ENCODE measurements around the gene GRK5.
"Not testable (repeated sequence)": the region's sequence is repeated elsewhere in the genome, so short reads cannot be mapped to it uniquely, and the experiment has no call there.

GRK5 gene

DNA sequence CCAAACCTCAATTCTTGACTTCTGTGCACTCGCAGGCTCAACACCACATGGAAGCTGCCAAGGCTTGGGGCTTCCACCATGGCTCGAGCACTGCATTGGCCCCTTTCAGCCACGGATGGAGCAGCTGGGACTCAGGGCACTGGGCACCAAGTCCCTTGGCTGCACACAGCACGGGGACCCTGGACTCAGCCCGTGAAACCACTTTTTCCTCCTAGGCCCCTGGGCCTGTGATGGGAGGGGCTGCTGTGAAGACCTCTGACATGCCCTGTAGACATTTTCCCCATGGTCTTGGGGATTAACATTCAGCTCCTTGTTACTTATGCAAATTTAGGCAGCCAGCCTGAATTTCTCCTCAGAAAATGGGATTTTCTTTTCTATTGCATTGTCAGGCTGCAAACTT, 227.6 kb downstream of the GRK5 start:
- not testable (repeated sequence) for H3K9ac ChIP-seq (ENCODE audit: low read length in 2 of 2); H3K9me3 ChIP-seq (ENCODE audit: control insufficient read depth in 2 of 2, low read length in 2 of 2); H3K27me3 ChIP-seq (ENCODE audit: control insufficient read depth in 1 of 2, insufficient read depth in 2 of 2, low read length in 2 of 2); H3K4me1 ChIP-seq (ENCODE audit: control insufficient read depth, insufficient read depth, low read length); H3K4me3 ChIP-seq (ENCODE audit: low read length in 2 of 2); H3K27ac ChIP-seq (ENCODE audit: low read length)
- peaks cover 21 to 38% of the 10 kb centered on the region in 2 donors for H3K36me3 ChIP-seq (ENCODE audit: control insufficient read depth in 2 of 2, insufficient read depth in 2 of 2, low read length in 2 of 2)

DNA sequence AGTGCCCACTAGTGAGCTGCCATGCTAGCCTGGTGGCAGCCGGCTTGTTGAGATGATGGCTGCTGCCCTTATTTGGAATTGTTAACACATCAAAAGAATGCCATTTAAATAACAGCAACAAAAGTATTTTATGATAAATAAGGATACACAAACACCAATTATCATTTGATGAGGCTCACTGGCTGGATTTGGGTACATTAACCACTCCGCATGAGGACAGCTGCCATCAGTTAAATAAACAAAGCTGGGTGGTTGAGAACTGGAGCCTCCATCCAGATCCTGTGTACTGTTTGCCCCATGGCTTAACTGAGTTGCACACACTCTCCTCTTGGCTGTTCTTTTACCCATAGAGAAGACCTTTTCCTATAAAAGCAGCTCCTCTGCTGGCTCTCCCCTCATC, 231.3 kb downstream of the GRK5 start:
- no peaks in the 10 kb centered on the region for H3K27me3 ChIP-seq (ENCODE audit: control insufficient read depth in 1 of 2, insufficient read depth in 2 of 2, low read length in 2 of 2)
- no peak overlapping the region for H3K27ac ChIP-seq (ENCODE audit: low read length)
- no peak overlapping the region for H3K9ac ChIP-seq (ENCODE audit: low read length in 2 of 2)
- H3K36me3 ChIP-seq (ENCODE audit: control insufficient read depth in 2 of 2, insufficient read depth in 2 of 2, low read length in 2 of 2): peaks cover 10 to 30% of the 10 kb centered on the region in 2 donors
- no peaks in the 10 kb centered on the region for H3K9me3 ChIP-seq (ENCODE audit: control insufficient read depth in 2 of 2, low read length in 2 of 2)
- H3K4me1 ChIP-seq (ENCODE audit: control insufficient read depth, insufficient read depth, low read length): peaks cover 18% of the 10 kb centered on the region
- H3K4me3 ChIP-seq (ENCODE audit: low read length in 2 of 2): no peak overlapping the region

DNA sequence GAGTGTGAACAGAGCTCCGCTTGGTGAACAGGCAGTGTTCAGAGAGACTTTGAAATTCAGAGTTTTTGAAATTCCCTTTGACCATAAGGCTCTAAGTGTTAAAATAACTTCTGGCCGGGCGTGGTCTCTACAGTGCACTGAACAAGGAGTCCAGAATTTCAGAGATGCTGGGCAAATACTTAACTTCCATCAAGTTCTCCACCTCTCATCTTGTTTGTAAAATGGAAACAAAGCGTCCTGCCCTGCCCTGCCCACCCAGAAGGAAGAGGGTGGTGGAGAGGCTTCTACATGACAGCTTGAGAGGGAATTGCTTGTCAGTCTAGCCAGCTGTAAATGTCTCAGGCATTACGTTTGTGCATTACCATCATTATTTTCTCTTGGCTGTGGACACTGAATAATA, 232.6 kb downstream of the GRK5 start:
- H3K36me3 ChIP-seq (ENCODE audit: control insufficient read depth in 2 of 2, insufficient read depth in 2 of 2, low read length in 2 of 2): peaks cover 10 to 27% of the 10 kb centered on the region in 2 donors
- H3K4me3 ChIP-seq (ENCODE audit: low read length in 2 of 2): no peak overlapping the region
- no peaks in the 10 kb centered on the region for H3K27me3 ChIP-seq (ENCODE audit: control insufficient read depth in 1 of 2, insufficient read depth in 2 of 2, low read length in 2 of 2)
- no peak overlapping the region for H3K9ac ChIP-seq (ENCODE audit: low read length in 2 of 2)
- no peak overlapping the region for H3K27ac ChIP-seq (ENCODE audit: low read length)
- H3K4me1 ChIP-seq (ENCODE audit: control insufficient read depth, insufficient read depth, low read length): peaks cover 18% of the 10 kb centered on the region
- H3K9me3 ChIP-seq (ENCODE audit: control insufficient read depth in 2 of 2, low read length in 2 of 2): no peaks in the 10 kb centered on the region

DNA sequence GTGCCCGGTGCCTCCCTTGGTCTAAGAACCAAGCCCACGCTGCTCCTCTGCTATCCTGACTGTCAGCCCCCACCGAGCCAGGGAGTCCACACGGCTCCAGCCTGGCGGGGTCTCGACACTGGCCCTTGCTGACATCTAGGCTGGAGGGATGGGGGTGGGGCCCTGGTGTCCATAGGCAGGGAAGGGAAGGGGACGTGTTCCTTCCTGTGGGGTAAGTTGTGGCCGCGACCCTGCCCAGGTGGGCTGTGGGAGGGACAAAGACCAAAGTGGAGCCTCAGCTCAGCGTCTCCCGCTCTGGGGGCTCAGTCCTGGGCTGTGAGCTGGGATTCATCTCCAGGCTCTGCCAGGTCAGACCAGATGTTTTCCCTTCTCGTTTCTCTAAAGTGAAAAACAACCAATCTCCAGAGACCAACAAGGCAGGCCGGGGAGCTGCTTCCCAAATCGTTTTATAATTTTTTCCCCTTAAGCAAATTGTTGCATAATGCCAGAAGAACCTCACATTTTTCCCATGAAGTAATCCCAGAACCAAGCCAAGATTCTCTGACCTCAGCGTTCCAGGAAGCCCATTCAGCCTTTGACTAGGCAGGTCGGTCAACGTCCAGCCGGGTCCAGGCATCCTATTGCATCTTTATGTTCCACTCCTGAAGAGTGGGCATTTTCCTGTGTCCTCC, 233.9 kb downstream of the GRK5 start:
- peaks cover 9 to 27% of the 10 kb centered on the region in 2 donors for H3K36me3 ChIP-seq (ENCODE audit: control insufficient read depth in 2 of 2, insufficient read depth in 2 of 2, low read length in 2 of 2)
- H3K9me3 ChIP-seq (ENCODE audit: control insufficient read depth in 2 of 2, low read length in 2 of 2): no peaks in the 10 kb centered on the region
- no peaks in the 10 kb centered on the region for H3K27me3 ChIP-seq (ENCODE audit: control insufficient read depth in 1 of 2, insufficient read depth in 2 of 2, low read length in 2 of 2)
- peak overlapping the region in 1 of 2 donors; percentile 13 for H3K9ac ChIP-seq (ENCODE audit: low read length in 2 of 2)
- H3K4me3 ChIP-seq (ENCODE audit: low read length in 2 of 2): no peak overlapping the region
- H3K4me1 ChIP-seq (ENCODE audit: control insufficient read depth, insufficient read depth, low read length): peaks cover 26% of the 10 kb centered on the region
- H3K27ac ChIP-seq (ENCODE audit: low read length): peak overlapping the region; percentile 31

DNA sequence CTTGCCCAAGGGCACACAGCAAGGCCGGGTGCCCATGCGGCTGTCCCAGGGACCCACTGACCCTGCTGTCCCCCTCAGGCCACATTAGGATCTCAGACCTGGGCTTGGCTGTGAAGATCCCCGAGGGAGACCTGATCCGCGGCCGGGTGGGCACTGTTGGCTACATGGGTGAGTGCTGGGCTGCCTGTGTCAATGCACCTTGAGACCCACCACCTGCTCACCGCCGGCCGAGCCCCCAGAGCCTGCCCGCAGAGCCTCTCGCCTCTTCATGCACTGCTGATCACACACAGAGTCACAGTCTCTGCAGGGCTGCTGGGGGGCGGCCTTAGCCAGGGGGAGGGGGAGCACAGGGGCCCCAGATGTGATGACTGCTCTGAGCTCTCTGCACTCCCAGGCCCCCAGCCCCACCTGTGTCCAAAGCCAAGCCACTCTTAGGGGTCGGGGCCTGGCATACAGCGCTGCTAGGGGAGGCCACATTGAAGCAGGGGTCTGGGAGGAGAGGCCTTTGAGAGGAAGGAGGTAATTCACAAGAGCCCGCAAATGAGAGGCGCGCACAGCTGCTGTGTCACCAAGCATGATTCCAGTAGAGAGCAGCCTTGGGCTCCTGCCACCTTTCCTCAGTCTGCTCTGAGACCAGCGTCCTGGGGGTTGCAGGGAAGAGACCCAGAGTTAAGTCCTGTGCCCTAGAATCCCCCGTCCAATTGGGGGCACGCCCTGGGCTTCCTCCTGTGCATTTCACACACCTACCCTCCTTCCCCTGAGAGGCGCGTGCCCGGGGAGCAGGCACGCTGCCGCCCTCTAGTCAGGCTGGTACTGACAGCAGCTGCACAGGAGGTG, 234.8 kb downstream of the GRK5 start:
- Histone ChIP-seq H3K36me3 (ENCODE audit: control insufficient read depth in 2 of 2, insufficient read depth in 2 of 2, low read length in 2 of 2) (peaks cover 4 to 19% of the 10 kb centered on the region in 2 donors), H3K27me3 (ENCODE audit: control insufficient read depth in 1 of 2, insufficient read depth in 2 of 2, low read length in 2 of 2) (no peaks in the 10 kb centered on the region), H3K9me3 (ENCODE audit: control insufficient read depth in 2 of 2, low read length in 2 of 2) (no peaks in the 10 kb centered on the region), H3K4me3 (ENCODE audit: low read length in 2 of 2) (no peak overlapping the region), H3K27ac (ENCODE audit: low read length) (peak overlapping the region; percentile 31), H3K9ac (ENCODE audit: low read length in 2 of 2) (no peak overlapping the region), H3K4me1 (ENCODE audit: control insufficient read depth, insufficient read depth, low read length) (peaks cover 26% of the 10 kb centered on the region)

DNA sequence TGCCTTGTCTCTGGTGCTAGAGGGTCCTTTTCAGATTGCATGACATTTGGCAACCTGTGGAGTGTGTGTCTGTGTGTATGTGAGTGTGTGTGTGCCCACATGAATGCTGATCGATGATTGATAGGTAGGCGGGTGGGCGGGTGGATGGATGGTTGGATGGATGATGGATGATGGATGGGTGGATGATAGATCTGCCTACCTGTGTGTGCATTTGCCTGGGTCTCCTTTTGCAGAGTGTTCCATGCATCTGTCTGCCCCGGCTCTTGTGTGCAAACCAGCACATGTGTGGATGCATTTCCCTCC, 235.3 kb downstream of the GRK5 start:
- H3K36me3 ChIP-seq (ENCODE audit: control insufficient read depth in 2 of 2, insufficient read depth in 2 of 2, low read length in 2 of 2): peaks cover 3 to 22% of the 10 kb centered on the region in 2 donors
- no peak overlapping the region for H3K9ac ChIP-seq (ENCODE audit: low read length in 2 of 2)
- H3K27ac ChIP-seq (ENCODE audit: low read length): no peak overlapping the region
- no peaks in the 10 kb centered on the region for H3K9me3 ChIP-seq (ENCODE audit: control insufficient read depth in 2 of 2, low read length in 2 of 2)
- peaks cover 28% of the 10 kb centered on the region for H3K4me1 ChIP-seq (ENCODE audit: control insufficient read depth, insufficient read depth, low read length)
- H3K27me3 ChIP-seq (ENCODE audit: control insufficient read depth in 1 of 2, insufficient read depth in 2 of 2, low read length in 2 of 2): no peaks in the 10 kb centered on the region
- no peak overlapping the region for H3K4me3 ChIP-seq (ENCODE audit: low read length in 2 of 2)

DNA sequence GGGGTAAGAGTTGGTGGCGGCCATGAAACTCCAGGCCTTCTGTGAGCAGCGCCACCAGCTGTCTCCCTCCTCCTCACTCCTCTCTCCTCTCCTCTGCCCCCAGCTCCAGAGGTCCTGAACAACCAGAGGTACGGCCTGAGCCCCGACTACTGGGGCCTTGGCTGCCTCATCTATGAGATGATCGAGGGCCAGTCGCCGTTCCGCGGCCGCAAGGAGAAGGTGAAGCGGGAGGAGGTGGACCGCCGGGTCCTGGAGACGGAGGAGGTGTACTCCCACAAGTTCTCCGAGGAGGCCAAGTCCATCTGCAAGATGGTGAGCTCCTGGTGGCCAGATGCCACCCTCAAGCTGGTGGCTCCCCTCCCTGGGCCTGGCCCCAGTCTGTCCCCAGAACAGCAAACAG, 236.1 kb downstream of the GRK5 start:
- peaks cover 34% of the 10 kb centered on the region for H3K4me1 ChIP-seq (ENCODE audit: control insufficient read depth, insufficient read depth, low read length)
- H3K27ac ChIP-seq (ENCODE audit: low read length): no peak overlapping the region

DNA sequence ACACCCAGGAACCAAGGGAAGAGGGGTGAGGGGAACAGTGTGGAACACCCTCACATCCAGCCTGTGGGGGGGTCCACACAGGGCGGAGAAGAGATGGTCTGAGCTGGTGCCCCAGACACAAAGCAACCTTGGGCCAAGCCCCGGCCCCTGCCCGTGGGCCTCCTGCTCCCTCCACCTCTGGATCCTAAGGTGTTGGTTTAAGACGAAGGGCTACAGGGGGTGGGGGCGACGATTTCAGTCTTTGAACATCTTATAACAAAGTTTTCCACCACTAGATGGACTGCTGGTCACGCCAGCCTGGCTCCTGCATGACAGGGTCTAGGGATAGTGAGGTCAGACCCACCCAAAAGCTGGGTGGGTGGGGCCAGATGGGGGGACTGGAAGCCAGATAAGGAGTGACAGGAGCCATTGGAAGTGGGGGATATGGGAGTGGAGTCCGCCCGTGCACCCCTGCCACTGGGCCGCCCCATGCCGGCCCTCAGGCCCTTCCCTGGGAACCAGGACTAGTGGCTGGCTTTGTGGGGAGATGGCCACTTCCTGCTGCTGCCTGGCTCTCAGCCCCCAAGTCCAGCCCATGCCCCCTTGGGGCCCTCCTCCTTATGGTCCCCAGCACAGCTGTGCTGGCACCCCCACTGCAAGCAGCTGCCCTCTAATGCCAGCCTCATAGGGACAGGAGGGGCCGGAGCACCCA, 236.7 kb downstream of the GRK5 start:
- Histone ChIP-seq H3K27me3 (ENCODE audit: control insufficient read depth in 1 of 2, insufficient read depth in 2 of 2, low read length in 2 of 2) (no peaks in the 10 kb centered on the region), H3K9me3 (ENCODE audit: control insufficient read depth in 2 of 2, low read length in 2 of 2) (no peaks in the 10 kb centered on the region), H3K9ac (ENCODE audit: low read length in 2 of 2) (no peak overlapping the region), H3K27ac (ENCODE audit: low read length) (no peak overlapping the region), H3K36me3 (ENCODE audit: control insufficient read depth in 2 of 2, insufficient read depth in 2 of 2, low read length in 2 of 2) (peaks cover 10 to 19% of the 10 kb centered on the region in 2 donors), H3K4me3 (ENCODE audit: low read length in 2 of 2) (no peak overlapping the region), H3K4me1 (ENCODE audit: control insufficient read depth, insufficient read depth, low read length) (peaks cover 40% of the 10 kb centered on the region)

More for the DNA sequence above, 236.1 kb downstream of the GRK5 start:
- no peaks in the 10 kb centered on the region for H3K27me3 ChIP-seq (ENCODE audit: control insufficient read depth in 1 of 2, insufficient read depth in 2 of 2, low read length in 2 of 2)
- no peak overlapping the region for H3K4me3 ChIP-seq (ENCODE audit: low read length in 2 of 2)
- peaks cover 6 to 20% of the 10 kb centered on the region in 2 donors for H3K36me3 ChIP-seq (ENCODE audit: control insufficient read depth in 2 of 2, insufficient read depth in 2 of 2, low read length in 2 of 2)
- H3K9ac ChIP-seq (ENCODE audit: low read length in 2 of 2): no peak overlapping the region
- no peaks in the 10 kb centered on the region for H3K9me3 ChIP-seq (ENCODE audit: control insufficient read depth in 2 of 2, low read length in 2 of 2)

DNA sequence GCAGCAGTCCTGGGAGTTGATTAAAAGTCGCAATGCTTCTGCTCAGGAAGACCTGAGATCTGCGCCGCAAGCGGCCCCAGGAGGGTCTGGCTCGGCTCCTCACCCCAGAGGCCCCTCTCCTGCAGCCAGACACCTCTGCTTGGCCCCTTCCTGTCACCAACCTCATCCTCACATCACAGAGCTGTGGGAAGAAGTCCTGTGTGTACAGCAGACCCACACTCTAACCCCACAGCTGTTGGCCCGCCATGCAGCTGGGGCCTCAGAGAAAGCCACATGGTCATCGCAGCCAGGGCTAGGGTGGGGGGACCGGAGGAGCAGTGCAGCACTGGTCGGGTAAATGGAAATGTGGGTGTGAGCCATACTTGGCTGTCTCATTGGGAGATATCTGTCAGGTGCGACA, 237.5 kb downstream of the GRK5 start:
- Histone ChIP-seq H3K4me3 (ENCODE audit: low read length in 2 of 2) (no peak overlapping the region), H3K27me3 (ENCODE audit: control insufficient read depth in 1 of 2, insufficient read depth in 2 of 2, low read length in 2 of 2) (no peaks in the 10 kb centered on the region), H3K9me3 (ENCODE audit: control insufficient read depth in 2 of 2, low read length in 2 of 2) (no peaks in the 10 kb centered on the region), H3K9ac (ENCODE audit: low read length in 2 of 2) (no peak overlapping the region), H3K27ac (ENCODE audit: low read length) (no peak overlapping the region), H3K36me3 (ENCODE audit: control insufficient read depth in 2 of 2, insufficient read depth in 2 of 2, low read length in 2 of 2) (peaks cover 10 to 18% of the 10 kb centered on the region in 2 donors), H3K4me1 (ENCODE audit: control insufficient read depth, insufficient read depth, low read length) (peaks cover 43% of the 10 kb centered on the region)

DNA sequence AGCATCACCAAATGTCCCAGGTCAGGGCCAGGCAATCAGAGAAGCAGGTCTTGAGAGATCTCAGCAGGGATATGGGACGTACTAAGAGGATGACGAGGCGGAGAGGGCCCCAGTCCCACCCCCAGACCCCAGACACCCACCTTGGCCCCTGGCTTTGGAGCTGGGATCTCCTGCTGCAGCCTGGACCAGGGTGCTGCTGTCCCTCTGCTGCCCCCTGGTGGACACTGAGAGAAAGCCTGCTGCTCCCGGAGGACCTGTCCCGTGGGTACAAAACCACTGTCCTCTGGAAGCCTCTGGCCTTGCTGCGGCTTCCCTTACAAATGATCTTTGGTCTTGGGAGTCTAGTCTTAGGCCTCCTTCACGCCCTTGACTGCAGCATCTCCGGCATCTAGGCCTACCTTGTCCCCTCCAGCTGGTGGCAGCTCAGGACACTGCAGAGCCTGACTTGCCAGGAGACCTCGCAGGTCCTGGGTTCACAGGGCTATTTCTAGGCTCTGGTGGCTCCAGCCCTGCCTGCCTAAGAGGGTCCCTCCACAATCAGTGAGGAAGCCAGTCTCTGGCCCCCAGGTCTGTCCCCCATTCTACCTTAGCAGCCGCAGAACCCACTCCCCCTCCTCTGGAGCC, 238.1 kb downstream of the GRK5 start:
- H3K9ac ChIP-seq (ENCODE audit: low read length in 2 of 2): peak overlapping the region in 1 of 2 donors; percentile 21
- no peaks in the 10 kb centered on the region for H3K9me3 ChIP-seq (ENCODE audit: control insufficient read depth in 2 of 2, low read length in 2 of 2)
- no peak overlapping the region for H3K27ac ChIP-seq (ENCODE audit: low read length)
- no peaks in the 10 kb centered on the region for H3K27me3 ChIP-seq (ENCODE audit: control insufficient read depth in 1 of 2, insufficient read depth in 2 of 2, low read length in 2 of 2)
- H3K4me1 ChIP-seq (ENCODE audit: control insufficient read depth, insufficient read depth, low read length): peaks cover 43% of the 10 kb centered on the region
- H3K4me3 ChIP-seq (ENCODE audit: low read length in 2 of 2): no peak overlapping the region
- peaks cover 10 to 18% of the 10 kb centered on the region in 2 donors for H3K36me3 ChIP-seq (ENCODE audit: control insufficient read depth in 2 of 2, insufficient read depth in 2 of 2, low read length in 2 of 2)
